HG03571 (cell line): ENCODE results near the gene UMOD.

Experiments used
- ATAC-seq: cut with Tn5 transposase; IDR thresholded peaks from one replicate; pipeline ENCODE4 v1.9.1; 2021; ENCODE audit not compliant: unreplicated experiment

Gene UMOD

DNA sequence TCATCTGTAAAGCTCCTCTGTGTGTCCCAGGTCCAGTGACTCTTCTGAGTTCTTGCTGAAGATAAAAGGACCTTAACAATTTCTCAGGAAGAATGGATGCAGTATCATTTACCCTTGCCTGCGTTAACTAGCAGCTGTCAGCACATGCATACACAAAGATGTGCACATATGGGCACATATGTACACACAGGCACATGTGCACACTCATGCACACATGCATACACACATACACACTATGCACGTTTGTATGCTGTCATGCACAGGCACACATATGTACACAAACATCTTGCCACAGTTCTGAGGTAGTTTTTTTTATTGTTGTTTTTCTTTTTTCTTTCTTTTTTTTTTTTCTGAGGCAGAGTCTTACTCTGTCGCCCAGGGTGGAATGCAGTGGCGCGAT lies 50.1 kb downstream of the UMOD start:
- ATAC-seq: no peak

DNA sequence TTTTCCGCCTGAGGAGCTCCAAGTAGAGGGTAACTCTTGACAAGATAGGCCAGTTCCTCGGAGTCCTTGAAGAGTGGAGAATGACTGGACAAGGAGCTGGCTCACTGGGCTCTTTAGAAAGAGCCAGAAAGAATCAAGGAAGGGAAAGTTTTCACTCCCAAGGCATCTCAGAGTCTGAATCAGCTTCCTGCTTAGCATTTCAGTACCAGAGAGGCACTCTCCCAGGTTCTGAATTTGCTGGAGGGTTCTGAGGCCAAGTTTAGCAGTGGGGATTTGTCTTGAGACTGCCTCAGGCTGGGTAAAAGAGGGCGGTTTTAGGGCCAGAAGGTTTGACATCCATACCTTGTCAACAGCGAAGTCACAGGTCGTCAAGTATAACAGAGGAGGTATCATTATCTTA lies 50.7 kb downstream of the UMOD start:
- ATAC-seq: no peak

DNA sequence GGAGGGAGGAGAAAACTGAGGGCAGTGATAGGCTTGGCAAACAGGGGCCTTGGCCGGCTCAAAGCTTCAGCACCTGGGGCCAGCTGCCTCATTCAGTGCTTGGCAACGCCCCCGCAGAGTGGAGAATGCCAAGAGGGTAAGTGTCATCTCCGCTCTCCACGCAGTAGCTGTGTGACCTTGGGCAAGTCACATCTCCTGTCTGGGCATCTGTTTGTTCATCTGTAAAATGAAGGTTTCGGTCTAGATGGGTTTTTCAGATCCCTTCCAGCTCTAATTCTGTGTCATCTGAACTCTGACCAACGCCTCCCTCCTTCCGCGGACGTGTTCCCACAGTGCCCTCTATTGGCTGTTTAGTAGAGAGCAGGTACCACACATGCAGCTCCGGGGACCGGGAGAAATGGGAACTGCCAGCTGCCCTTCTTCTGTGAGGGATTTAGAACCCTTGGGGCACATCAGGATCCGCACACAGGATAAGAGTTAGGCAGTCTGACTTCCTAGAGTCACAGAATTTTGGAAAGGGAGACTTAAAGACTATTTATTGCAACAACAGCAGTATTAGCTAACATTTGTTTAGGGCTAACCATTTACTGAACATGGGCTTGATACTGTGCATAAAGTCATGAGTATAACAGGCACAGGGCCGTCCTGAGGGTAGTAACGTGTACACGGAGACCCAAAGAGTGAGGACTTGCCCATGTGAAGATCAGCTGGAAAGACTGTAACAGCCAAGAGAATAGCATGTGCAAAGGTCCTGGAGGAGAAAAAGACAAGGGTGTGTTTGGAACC lies 52.0 kb downstream of the UMOD start:
- ATAC-seq: peak; percentile 64

DNA sequence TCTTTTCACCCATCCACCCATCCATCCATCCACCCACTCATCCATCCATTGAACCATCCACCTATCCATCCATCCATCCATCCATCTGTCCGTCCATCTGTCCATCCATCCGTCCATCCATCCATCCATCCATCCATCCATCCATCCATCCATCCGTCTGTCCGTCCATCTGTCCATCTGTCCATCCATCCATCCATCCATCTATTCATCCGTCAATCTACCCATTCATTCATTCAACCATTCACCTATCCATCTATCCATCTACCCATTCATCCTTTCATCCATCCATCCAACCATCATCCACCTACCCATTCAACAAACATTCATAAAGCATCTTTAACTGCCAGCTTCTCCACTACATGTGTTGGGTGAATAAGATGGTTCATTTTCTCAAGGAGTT lies 54.1 kb downstream of the UMOD start:
- ATAC-seq: no peak

DNA sequence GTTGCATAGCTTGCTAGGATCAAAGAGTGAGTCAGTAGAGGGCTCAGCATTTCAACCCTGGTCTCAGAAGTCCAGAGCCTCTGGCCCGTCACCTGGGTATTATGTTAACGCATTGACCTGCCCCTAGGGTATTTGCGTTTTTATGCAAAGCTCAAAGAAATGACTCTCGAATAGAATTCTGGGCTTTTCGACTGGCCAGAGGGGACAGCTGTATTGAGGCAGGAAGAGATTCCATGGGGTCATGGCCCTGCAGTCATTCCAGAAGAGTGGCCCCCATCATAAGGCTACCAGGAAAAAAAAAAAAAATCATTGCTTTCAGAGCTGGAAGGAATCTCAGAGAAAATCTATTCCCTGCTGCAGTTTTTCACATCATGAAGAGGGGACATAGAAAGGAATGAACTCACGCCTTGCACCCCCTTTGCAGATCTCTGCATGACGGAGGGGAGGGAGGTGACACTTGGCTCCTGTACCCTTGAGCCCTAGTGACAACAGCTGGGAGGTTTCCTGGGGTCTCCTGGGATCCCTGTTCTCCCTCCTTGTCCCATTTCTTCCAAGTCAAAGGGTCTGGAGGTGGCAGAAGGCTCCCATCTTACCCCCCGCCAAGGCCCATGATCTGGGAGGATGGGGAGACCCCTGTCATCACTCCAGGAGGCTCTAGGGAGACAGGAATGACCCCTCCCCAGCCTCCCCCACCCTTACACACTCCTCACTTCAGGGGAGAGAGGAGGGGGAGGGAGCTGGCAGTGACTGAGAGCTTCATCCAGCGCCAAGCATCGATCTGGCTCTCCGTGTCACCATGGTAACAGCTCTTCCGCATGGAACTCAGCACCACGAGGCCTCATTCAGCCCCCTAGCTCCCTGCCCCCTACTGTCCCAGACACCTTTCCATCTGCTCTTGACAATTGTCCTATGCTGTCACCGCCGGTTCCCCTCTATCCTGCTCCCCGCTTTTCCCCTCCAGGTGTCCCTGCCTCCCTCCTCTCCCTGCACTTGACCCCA lies 61.0 kb downstream of the UMOD start:
- no peak for ATAC-seq

DNA sequence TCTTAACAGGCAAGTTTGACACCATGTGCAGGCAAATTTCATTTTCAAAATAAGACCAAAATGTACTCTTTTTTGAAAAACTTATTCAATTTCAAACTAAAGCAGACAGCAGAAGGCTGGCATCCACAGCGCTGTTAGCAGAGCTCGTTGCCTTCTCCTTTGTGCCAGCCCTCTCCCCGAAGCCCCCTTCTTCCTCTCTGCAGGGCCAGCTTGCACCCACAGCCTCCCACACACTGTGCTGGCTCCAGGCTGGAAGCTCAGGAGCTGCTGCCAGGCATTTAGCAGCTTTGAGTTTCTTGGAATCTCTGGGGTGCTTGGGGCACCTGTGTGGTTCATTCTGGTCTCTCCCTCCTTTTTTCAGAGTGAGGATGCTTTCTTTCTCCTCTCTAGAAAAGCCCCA lies 62.9 kb downstream of the UMOD start:
- ATAC-seq: no peak

DNA sequence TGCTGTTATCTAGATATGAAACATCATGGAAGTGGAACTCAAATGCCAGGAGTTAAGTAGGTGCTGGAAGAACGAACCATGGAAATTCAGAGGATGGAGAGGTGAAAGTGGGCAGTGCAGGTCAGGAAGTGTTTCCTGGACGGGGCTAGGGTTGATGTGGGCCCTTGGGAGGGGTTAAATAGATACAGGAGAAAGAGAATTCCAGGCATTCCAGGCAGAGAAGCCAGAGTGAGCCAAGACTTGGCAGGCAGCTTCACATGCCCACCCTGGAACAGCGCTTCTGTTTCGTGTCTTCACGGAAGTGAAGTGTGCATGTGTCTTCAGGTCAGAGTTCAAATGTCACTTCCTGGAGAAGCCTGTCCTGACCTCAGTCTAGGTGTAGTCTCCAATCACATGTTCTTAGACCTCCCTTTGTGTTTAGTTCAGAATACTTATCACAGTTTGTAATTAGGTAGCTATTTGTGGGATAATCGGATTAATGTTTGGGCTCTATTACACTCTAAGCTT lies 66.5 kb downstream of the UMOD start:
- no peak for ATAC-seq
